HG03571 (cell line): ENCODE data around the gene SLC25A22.

Experiments
- ATAC-seq: cut with Tn5 transposase; IDR thresholded peaks from one replicate; pipeline ENCODE4 v1.9.1; 2021; ENCODE audit not compliant: unreplicated experiment

SLC25A22 gene

DNA sequence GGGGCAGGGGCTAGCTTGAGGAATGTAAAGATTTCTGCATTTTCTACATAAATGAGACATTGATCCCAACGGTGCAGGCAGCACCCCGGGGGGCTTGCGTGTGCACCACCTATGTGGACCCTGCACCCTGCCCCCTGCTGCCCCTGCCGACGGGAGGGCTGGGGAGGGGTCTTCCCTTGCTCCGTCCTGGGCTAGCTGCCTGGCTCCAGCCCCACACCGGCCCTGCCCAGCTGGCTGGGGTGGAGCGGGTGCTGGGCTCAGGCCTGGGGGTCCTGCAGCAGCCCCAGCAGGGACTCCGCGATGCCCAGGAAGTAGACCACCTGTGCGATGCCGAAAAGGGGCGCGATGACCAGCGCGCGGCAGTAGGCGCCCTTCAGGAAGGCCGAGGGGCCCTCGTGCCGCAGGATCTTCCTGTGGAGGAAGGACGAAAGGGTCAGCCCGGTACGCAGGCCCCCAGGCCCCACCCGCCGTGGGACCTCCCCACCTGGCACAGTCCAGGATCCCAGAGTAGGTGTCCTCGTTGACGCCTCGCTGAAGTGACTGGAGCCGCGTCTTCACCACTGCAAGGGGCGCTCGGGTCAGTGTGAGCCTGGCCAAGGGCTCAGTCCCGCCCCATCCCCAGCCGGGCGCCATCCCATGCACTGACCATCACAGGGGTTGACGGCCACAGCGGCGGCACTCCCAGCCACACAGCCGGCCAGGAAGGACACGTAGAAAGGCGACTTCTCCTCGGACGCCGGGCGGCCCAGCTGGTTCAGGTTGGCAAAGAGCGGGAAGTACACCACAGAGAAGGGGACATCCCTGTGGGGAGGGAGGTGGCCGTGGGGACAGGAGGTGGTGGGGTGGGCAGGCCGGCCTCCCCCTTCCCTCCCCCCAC lies 6.2 kb downstream of the SLC25A22 start:
- no peak for ATAC-seq

DNA sequence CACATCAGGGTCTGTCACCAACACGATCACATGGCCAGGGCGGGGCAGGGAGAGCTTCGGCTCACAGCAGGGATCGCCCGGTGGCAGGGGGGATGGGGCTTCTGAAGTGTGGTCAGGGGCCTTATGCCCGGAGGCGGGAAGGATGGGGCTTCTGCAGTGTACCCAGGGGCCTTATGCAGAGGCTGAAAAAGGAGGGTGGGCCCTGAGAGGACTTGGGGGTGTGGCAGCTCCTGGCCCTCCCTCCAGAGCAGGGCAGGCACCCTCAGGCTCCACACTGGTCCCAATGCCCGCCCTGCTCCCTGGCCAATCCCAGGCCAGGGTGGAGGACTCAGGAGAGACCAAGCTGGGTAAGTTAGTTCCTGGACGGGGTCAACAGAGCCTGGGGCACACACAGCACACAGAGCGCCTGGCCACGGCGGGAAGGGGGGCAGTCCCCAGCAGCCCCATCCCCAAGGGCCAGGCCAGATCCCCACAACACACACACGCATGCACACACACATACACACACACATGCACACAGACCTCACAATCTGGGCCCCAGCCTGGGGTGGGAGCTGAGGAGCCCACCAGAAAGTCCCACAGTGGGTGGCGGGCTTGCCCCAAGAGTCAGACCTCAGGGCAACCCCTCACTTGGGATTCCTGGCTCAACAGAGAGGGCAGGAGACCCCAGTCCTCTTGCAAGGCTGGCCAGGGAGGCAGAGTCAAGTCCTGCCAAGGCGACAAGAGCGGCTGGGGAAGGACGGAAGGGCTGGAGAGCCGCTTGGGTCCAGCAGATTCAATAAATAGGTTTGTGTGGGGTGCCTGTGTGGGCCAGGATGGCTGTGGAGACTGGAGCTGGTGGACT lies 7.1 kb downstream of the SLC25A22 start:
- ATAC-seq = no peak

DNA sequence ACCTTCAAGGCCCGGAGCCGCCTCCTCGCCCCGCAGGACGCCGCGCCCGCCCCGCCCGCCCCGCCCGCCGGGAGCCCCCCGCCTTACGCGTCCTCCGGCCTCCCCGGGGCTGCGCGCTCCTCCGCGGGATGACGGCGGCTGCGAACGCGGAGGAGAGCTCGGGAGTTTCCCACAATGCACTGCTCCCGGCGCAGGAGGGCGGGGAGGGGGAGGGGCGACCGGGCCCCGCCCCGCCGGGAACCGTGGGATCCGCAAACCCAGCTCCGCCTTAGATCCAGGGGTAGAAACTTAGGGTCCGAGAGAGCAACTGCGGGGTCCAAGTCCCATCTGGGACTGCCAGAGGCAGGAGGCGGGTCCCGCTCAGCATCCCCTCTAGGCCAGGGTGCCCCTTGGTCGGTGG lies 8.1 kb downstream of the SLC25A22 start, which contains the start of gene CEND1:
CEND1 (minus strand) TSS at position 148 of the 400 bp plus-strand sequence. CDS start 1,514 bp downstream, outside the sequence.
- no peak for ATAC-seq

DNA sequence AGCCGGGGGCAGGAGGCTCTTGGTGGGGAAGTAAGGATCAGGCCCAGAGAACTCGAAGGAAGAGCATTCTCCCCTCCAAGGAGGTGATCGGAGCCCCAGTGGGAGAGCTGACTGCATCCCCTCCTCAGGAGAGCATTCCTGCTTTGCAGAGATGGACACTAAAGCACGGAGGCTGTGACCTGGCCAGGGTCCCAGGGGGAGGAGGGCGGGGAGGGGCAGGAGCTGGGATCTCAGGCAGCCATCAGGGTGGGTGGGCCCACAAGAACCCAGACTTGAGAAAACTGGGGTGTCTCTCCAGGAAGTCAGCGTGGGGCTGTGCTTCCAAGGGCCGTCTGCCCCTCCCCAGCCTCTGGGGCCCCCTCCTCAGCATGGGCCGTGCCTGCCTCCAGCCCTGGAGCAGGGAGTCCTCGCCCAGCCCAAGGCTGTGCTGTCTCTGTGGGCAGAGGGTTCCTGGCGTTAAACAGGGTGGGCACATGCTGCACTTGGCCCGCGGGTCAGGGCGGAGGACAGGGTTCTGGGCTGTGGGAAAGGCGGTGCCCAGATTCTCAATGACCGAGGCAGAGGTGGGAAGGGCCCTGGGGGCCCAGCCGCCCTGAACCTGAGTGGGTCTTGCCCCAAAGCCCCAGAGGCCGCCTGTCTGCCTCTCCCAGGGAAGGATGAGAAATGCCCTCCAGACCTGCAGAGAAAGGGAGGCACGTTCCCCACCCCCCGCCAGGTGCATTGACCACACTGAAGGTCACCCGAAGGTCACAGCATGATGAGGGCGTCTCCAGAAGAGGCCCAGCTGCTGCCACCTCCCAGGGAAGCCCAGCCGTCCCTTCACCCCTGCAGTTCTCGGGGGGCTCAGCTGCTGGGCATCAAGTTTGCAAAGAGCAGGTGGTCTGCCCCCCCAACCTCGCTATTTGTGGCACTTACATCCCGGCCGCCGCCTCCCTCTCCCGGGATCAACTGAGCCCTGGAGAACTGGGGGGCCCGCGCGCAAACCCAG lies 8.8 kb downstream of the SLC25A22 start:
- no peak for ATAC-seq

DNA sequence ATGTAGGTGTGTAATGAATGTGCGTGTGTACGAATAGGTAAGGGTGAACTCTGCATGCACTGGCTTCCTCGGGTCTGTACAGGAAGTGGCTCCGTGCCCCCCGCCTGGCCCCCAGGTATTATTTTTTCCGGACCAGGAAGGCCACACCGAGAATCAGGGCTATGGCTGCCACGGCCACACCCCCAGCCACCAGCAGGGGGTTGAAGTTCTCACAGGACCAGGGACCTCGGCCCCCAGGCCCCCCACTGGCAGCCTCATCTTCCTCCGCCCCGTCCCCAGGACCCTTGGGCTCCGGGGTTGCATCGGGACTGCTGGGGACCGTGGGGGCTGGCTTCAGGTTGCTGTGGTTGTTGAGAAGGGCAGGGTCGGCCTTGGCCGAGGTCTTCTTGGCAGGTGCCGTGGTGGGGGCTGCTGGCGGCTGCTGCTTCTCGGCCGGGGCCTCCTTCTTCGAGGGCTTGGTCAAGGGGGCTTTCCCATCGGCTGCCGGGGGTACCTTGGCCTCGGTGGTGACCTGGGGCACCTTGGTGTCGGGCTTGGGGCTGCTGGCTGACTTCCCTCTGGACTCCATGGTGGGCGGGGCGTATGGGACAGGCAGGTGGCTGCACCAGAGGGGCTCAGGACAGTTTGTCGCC lies 10.0 kb downstream of the SLC25A22 start:
- ATAC-seq = no peak

DNA sequence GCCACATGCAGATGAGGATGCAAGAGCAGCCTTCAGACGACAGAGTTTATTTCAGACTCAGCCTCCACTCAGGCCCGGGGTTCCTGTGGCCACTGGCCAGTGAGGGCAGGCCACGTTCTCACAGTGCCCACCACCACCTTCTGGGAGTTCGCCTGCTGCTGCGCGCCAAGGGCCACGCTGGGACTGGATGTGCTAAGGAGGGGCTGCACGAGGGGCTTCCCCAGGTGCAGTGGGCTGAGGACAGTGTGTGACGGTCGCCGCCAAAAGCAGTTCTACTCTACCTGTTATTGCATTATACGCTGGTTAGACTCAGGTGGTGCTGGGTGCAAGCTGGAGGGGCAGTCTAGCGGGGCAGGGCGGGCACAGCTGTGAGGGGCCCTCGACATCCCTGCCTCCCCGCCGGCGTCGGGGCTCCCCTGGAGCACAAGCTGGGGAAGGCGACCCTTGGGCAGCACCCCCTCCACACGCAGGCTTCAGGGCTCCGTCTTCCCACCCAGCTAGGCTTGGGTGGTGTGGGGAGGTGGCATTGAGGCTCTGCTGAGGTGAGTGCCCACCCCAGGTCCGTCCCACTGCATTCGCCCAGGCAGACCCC lies 10.9 kb downstream of the SLC25A22 start:
- ATAC-seq = no peak

DNA sequence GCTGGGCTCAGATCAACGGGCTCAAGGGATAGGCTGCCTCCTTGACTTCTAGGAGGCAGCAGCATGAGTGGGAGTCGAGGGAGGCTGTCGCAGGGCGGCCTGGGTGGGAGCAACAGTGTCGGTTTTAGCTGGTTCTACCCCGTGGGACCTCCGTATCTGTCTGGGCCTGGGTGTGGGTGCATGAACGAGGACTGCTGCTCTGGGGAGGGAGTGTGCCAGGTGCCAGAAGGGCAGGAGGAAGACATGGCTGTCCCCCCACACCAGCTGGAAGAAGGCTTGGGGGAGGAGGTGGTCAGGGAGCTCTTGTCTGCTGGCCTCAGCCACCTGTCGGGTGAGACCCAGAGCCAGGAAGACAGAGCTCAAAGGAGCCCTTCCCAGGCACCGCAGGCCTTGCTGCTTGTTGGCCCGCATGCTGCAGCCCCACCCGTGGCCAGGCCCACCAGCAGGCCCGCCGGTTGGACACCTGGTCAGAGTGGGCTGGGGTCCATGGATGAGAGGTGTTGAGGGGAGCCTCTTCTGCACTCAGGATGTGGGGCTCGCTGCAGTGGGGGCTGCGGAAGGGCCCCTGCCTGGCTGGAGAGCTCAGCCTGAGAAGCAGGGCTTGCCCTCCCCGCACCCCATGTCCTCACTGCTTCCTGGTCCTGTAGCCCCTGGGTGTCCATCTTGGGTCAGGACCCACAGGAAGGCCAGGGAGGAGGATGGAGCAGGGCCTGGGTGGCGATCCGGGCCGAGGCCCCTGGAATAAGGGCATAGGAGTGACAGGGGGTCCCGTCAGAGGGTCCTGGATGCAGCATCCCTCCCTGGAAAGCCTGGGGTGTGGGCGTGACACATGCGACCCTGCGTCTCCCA lies 11.6 kb downstream of the SLC25A22 start:
- ATAC-seq = no peak

DNA sequence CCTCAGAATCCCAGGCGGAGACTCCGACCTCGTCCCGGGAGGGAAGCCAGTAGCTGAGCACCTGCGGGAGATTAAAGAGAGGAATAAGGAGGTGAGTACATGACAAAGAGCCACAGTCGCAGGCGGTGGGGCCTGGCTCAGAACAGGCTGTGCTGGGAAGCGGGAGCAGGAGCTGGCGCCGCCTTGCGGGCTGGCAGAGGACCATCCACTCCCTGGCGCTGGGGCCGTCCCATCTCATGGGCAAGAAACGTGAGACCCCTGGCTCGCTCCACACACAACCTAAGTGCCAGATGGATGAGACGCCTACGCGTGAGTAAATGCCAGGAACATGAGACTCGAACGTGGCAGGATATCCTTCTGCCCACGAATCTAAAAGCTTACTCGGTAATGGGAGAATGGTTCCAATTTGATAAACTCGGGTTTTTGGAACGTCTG lies 14.5 kb downstream of the SLC25A22 start:
- ATAC-seq = no peak

DNA sequence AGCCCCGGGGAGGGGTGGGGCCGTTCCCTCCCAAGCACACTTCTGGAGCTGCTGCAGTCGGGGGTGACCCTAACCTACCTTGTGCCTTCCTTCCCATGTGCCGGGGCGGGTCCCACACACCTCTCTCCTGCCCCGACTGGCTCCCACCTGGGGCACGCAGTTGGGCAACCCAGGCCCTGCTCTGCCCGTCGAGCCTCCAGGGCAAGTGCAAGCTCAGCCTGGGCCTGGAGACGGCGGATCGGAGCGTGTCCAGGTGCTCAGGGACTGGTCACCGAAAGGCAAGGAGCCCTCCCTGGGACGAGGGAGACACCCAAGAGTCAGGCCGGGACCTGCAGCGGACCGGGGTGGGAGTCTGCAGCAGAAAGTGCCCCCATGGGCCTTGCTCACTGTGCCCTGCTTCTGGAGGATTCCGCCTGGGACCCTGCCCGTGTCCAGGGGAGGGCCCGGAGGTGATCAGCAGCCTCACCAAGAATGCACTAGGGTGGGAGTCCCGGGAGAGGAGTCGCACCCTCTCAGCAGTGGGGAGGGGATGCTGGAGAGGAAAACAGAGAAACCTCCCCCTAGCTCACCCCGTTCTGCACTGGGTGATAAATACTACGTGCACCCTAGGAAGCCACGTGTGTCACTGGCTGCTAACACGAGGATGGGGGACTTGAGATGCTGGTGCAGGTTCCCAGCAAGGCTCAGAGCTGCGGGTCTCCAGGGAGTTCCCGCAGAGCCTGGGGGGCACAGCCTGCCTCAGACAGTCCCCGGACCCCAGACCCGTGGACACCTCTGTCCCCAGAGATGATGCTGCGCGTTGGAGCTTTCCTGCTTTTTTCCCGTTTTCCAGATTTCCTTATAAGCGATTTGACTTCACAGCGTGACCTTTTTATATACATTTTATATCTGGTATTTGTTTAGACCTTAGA lies 15.6 kb downstream of the SLC25A22 start:
- no peak for ATAC-seq

DNA sequence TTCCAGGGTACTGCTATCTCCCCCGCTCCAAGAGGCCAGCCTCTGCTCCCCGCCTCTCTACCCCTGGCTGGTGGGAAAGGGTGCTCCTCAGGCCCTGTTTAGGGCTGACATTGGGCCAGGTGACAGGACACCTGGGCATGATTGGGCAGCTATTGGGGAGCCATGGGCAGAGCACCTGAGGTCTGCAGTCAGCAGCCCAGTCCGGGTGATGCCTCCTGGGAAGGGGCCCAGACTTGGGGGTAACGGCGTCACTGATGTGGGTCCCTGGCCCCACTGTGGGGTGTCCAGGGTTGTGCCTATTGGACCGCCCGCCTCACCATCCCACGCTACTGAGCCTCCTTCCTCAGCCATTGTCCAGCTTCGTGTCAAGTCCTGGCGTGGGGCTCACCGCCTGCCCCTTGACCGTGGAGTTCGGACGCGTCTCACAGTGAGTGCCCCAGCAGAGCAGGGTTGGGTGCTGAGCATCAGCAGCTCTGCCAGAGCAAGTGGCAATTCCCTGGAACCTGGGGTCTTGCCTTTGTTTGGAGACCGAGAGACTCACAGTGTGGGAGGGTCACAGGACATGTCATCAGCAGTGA lies 18.0 kb downstream of the SLC25A22 start:
- ATAC-seq = no peak

DNA sequence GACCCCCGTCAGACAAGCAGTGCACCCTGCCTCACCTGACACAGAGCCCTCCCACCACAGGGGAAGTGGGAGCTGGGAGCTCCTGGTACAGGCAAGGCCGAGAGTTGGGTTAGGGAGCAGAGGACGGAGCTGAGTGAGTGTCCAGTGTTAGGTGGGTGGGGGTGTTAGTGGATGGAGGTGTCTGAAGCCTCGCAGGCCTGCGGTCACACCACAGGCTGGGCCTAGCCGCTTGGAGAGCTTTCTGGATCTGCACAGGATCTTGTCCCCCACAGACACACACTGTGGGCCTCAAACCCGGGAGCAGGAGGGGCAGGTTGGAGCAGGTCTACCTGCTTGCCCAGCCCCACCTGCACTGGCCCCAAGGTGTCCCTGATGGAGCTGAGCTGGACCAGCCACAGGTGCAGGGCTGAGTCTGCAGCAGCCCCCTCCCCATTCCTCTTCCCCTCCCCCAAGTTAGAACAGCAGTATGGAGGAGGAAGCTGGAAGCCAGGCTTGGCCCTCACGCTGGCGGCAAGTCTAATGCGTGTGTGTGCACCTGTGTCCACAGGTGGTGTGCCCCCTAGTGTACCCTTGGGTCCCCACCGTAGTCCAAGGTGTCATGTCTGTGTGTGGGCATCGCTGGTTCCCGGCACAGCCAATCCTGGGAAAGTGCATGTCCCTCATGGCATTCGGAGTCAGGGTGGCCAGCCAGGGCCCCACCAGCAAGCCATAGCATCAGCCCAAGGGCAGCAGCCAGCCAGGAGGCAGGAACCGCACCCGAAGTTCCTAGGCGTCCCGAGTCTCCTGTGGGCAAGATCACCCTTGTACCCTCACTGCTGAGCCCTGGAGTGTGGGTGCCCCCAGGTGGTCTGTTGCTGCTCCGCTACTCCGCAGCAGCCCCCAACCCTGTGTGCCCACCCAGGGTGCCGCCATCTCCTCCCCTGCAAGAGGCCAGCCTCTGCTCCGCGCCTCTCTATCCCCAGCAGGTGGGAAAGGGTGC lies 18.8 kb downstream of the SLC25A22 start:
- no peak for ATAC-seq

DNA sequence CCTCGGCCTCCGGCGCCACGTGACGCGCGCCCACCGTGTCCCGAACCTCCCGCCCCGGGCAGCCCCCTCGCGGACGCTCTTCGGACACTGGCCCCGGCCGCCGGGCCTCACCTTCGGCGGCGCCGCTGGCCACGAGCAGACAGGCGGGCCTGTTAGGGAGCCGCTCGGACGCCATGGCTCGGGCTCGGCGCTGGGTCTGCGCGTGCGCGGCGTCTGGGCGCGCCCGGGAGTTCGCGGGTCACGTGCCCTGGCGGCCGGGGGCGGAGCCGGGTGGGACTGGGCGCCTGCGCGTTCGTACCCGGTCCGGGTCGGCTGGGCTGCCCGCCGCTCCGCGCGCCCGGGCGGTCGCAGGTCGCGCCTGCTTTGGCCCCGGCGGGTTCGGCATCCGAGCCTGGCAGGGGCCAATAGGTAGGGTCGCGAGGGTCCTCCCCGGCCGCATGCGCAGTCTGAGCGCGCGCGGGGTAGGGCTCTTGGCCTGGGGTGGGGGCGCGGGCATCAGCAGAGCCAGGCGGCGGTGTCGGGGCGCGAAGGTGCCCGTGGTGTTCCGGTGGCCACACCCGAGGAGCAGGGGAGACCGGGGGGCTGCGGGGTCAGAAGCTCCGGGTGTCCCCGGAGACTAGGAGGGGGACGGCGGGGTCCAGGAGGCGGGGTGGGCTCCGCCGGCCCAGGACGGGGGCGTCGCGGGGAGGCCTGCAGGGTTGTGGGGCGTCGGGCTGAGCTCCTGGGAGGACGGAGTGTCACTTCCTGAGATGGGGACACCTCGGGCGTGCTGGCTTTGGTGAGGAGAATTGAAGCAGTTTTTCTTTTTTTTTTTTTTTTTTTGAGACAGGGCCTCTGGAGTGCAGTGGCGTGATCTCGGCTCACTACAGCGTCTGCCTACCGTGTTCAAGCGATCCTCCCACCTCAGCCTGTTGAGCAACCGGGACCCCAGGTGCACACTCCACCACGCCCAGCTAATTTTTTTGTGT lies 20.5 kb downstream of the SLC25A22 start, which contains the start of gene GATD1:
GATD1 (minus strand) TSS at position 200 of the 968 bp plus-strand sequence; CDS start at position 175, 25 bp downstream.
- peak; percentile 60 for ATAC-seq

DNA sequence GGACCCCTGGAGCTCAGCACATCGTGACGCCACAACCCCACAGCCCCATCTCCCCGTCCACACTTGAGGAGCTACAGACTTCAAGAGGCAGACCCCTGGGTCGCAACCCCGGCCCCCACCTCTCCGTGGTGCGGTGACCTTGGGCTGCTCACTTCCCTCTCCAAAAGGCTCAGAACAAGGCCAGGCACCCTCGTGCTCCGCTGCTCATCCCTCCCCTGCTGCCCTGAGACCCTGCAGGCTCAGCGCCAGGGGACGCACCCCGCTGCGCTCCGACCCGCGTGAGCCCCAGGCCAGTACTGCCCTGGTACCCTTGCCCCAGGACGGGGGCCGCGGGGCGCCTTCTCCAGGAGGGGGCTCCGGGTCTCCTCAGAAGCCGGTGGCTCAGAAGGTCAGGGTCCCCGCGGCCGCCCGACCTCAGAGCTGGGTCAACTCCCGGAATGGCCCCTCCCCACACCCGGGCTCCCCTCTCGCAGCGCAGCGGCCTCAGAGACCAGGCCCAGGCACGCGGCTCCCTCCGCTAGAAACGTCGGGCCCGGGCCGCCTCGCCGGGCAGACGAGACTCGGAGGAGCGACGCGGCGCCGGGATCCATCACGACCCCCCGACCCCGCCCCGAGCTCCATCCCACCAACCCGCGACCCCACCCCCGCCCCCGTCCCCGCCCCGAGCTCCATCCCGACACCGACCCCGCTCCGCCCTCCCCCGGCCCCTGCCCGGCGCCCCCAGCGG lies 21.4 kb downstream of the SLC25A22 start:
- peak; percentile 20 for ATAC-seq

DNA sequence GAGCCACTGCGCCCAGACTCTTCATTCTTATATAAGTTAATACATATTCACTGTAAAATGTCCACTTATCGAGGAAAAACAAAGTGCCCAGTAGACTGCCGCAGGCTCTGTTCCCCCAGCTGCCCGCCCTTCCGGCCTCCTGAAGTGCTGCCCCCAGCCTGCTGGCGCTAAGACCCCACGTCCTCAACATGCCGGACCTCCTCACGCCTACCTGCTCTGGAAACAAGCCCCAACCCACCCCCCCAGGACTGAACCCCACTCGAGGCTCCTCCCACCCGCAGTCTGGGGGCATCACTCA lies 21.9 kb downstream of the SLC25A22 start:
- no peak for ATAC-seq
